Tongue (tissue), 2 donors: ENCODE data around the gene RALGPS1. TPM values are rescaled to one million over a fixed set of nuclear protein-coding genes. Genes with fewer than 3 reads are reported as not detected.
A peak's percentile ranks its signal among the peaks of the same experiment; 100 is the strongest.

Source experiments
- DNase-seq: peaks from one replicate; pipeline ENCODE4 v3.0.0-alpha.2; 2015
- total RNA-seq: library from RNA; depleted of rRNA; stranded (reverse); fragments of >200 nt; gene quantifications from one replicate; pipeline ENCODE4 v1.2.3, GENCODE V29; 2014

RALGPS1 gene
- total RNA-seq, 1 donor from 2014 or later = 11.7 TPM

GRCh38 chr9:126956917-126957686 is 42.5 kb downstream of the RALGPS1 start:
- DNase-seq = peak; percentile 84

GRCh38 chr9:126957687-126958053 is 43.1 kb downstream of the RALGPS1 start:
- no peak for DNase-seq

- no peak for DNase-seq
These were observed 44.8 kb downstream of the RALGPS1 start for GRCh38 chr9:126959336-126959735.

- no peak for DNase-seq
These were observed 45.3 kb downstream of the RALGPS1 start for GRCh38 chr9:126959917-126960316.

GRCh38 chr9:126962336-126962735 is 47.8 kb downstream of the RALGPS1 start:
- DNase-seq = no peak

GRCh38 chr9:126965077-126965476 is 50.5 kb downstream of the RALGPS1 start:
- DNase-seq = no peak

GRCh38 chr9:126965541-126966428 is 51.2 kb downstream of the RALGPS1 start:
- DNase-seq = peak; percentile 57

- DNase-seq = no peak
These were observed 56.7 kb downstream of the RALGPS1 start for GRCh38 chr9:126971261-126971660.

- DNase-seq = no peak
These were observed 59.3 kb downstream of the RALGPS1 start for GRCh38 chr9:126973651-126974529.

- DNase-seq = peak; percentile 40
These were observed 60.0 kb downstream of the RALGPS1 start for GRCh38 chr9:126974594-126974993.

GRCh38 chr9:126975327-126976220 is 61.0 kb downstream of the RALGPS1 start:
- no peak for DNase-seq

GRCh38 chr9:126979461-126979860 is 64.9 kb downstream of the RALGPS1 start:
- DNase-seq = no peak

- no peak for DNase-seq
These were observed 65.6 kb downstream of the RALGPS1 start for GRCh38 chr9:126980231-126980630.

- DNase-seq = no peak
These were observed 66.6 kb downstream of the RALGPS1 start for GRCh38 chr9:126981218-126981617.

GRCh38 chr9:126982215-126983002 is 67.8 kb downstream of the RALGPS1 start:
- no peak for DNase-seq

GRCh38 chr9:126983767-126984166 is 69.2 kb downstream of the RALGPS1 start:
- DNase-seq = no peak

GRCh38 chr9:126984969-126985368 is 70.4 kb downstream of the RALGPS1 start:
- DNase-seq = peak; percentile 35

GRCh38 chr9:126985870-126986498 is 71.4 kb downstream of the RALGPS1 start:
- no peak for DNase-seq

- DNase-seq = no peak
These were observed 71.9 kb downstream of the RALGPS1 start for GRCh38 chr9:126986506-126986951.

- no peak for DNase-seq
These were observed 74.3 kb downstream of the RALGPS1 start for GRCh38 chr9:126988857-126989256.
